Esophagus squamous epithelium (tissue), 5 donors: ENCODE data around the gene PGLYRP4. TPM values are rescaled to one million over a fixed set of nuclear protein-coding genes. Genes with fewer than 3 reads are reported as not detected.

Experiments
- DNase-seq: peaks from one replicate; lab custom pipeline; 2025; lab: John Stamatoyannopoulos, UW
- H3K27ac ChIP-seq, 4 donors: fragments of 200-600 bp; sonication (generic); one replicate each; pipeline ENCODE4 v1.5.1; 2016 to 2019; ENCODE audit warnings: mild to moderate bottlenecking in 1 of 4
- H3K27me3 ChIP-seq, 4 donors: fragments of 200-600 bp; sonication (generic); 1 replicate in 3 of 4; 2 replicates in 1 of 4; pipeline versions ENCODE4 v1.5.1 to v1.6.0; 2017 to 2021; ENCODE audit warnings: antibody characterized with exemption in 1 of 4
- H3K36me3 ChIP-seq, 3 donors: fragments of 200-600 bp; sonication (generic); one replicate each; pipeline ENCODE4 v1.5.1; 2016 to 2019
- H3K4me1 ChIP-seq, 3 donors: fragments of 200-600 bp; sonication (generic); one replicate each; pipeline ENCODE4 v1.5.1; 2017 to 2019
- H3K4me3 ChIP-seq, 4 donors: fragments of 200-600 bp; sonication (generic); 1 replicate in 3 of 4; 2 replicates in 1 of 4; pipeline ENCODE4 v1.5.1; 2016 to 2019; ENCODE audit warnings: mild to moderate bottlenecking in 2 of 4, moderate library complexity in 1 of 4
- H3K9me3 ChIP-seq, 3 donors: fragments of 200-600 bp; sonication (generic); one replicate each; pipeline ENCODE4 v1.5.1; 2016 to 2019
- CTCF ChIP-seq, 6 experiments: fragments of 450-650 bp in 4 of 6; fragments of 200-600 bp in 2 of 6; sonication (generic) in 2 of 6; IDR thresholded peaks; one replicate each; pipeline ENCODE4 v1.5.1; 2016 to 2019; ENCODE audit warnings: antibody characterized with exemption in 6 of 6, mild to moderate bottlenecking in 4 of 6, moderate library complexity in 4 of 6
- POLR2A ChIP-seq, 4 donors: fragments of 450-650 bp; IDR thresholded peaks; one replicate each; pipeline ENCODE4 v1.6.1; 2017; ENCODE audit warnings: antibody characterized with exemption in 4 of 4, mild to moderate bottlenecking in 4 of 4, moderate library complexity in 3 of 4
- WGBS, 2 donors: methylation state at CpG; one replicate each; pipeline ENCODE4 v1.1.5; 2018; 5-methylcytosine and 5-hydroxymethylcytosine counted together
- intact Hi-C: fragments of 100-400 bp; cut with DNase I; formaldehyde crosslinking; loops from one replicate; pipeline ENCODE4 v1.15.0; 2022
- total RNA-seq, 4 donors: library from RNA; depleted of rRNA; stranded (reverse); fragments of >200 nt; gene quantifications; one replicate each; pipeline ENCODE4 v1.1.0, GENCODE V29; 2016
- donor health status: DM: yes; HTN: yes; CAD: no.

PGLYRP4 gene
- total RNA-seq, 4 donors from 2014 or later: 4.2 to 15.1 (median 6.9) TPM

DNA sequence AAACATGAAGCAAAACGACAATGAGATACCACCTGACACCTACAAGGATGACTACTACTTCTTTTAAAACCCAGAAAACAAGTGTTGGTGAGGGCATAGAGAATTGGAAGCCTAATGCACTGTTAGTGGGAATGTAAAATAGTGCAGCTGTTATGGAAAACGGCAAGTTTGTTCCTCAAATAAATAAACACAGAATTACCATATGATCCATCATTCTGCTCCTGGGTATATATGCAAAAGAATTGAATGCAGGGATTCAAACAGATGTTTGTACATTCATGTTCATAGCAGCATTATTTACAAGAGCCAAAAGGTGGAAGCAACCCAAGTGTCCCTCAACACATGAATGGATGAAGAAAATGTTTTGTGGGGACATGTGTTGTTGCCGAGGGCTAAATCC, 43.6 kb upstream of the PGLYRP4 start:
- peaks cover 21 to 75% (median 23%) of the 10 kb centered on the region in 3 donors for H3K4me1 ChIP-seq
- intact Hi-C loops: no loop called here
- WGBS, 2 donors: 43 to 45% methylated on average over 3 of the region's 3 CpGs
- H3K27ac ChIP-seq: peak overlapping the region; percentile 24 to 90 (median 66)
- H3K36me3 ChIP-seq: no peaks in the 10 kb centered on the region
- H3K9me3 ChIP-seq: no peaks in the 10 kb centered on the region
- no peak overlapping the region for H3K4me3 ChIP-seq
- TF ChIP-seq POLR2A (IDR thresholded peaks at IDR 0.05): no peak
- TF ChIP-seq CTCF (IDR thresholded peaks at IDR 0.05): no peak
- peaks cover 0 to 25% (median 0%) of the 10 kb centered on the region in 4 donors for H3K27me3 ChIP-seq
- DNase-seq: no peak

DNA sequence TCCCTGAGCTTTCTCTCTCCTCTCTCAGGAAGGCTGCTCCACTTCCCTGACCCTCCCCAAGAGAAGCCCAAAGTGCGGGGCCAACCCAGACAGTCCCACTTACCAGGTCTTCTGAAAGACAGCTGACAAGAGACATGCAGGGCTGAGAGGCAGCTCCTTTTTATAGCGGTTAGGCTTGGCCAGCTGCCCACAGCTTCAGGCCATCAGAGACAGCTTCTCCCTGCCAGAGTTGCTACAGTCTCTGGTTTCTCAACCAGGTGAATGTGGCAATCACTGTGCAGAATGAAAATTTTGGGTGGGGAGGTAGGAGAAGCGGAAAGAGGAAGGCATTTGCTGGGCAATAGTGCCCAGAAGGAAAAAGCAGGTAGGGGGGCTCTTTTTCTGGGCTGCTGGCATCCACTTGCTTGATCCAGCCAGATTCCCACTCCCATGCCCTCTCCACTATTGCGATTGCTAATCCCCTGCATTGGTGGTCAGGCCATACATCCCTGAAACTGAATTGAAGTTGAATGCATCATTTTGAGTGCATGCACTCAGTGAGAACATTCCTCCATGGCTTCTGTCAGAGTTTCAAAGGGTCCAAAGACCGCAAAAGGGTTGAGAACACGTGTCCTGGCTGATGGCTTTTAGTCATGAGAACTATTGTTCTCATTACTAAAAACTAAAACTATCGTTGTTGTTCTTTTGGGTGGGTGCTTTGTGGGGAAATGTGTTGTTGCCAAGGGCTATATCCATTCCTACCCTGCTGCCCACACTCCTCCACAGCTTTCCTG, 42.5 kb upstream of the PGLYRP4 start, which contains the start of gene S100A8:
S100A8 (minus strand) TSS at position 136 of the 773 bp plus-strand sequence. CDS start 538 bp downstream, outside the sequence.
- Histone ChIP-seq H3K27ac (peak within 1 kb of the TSS; percentile 79 to 90 (median 88)), H3K4me1 (peaks cover 24 to 86% (median 30%) of the 10 kb centered on the region in 3 donors), H3K9me3 (no peaks in the 10 kb centered on the region), H3K36me3 (no peaks in the 10 kb centered on the region), H3K27me3 (peaks cover 0 to 19% (median 0%) of the 10 kb centered on the region in 4 donors), H3K4me3 (peak within 1 kb of the TSS; percentile 36 to 61 (median 46))
- intact Hi-C loops: no loop called here
- DNase-seq: no peak
- TF ChIP-seq POLR2A (IDR thresholded peaks at IDR 0.05) (peak in 1 of 4 donors; percentile 72), CTCF (IDR thresholded peaks at IDR 0.05) (no peak)
- 41 to 43% methylated on average over 6 to 7 of the region's 7 CpGs for WGBS, 2 donors

DNA sequence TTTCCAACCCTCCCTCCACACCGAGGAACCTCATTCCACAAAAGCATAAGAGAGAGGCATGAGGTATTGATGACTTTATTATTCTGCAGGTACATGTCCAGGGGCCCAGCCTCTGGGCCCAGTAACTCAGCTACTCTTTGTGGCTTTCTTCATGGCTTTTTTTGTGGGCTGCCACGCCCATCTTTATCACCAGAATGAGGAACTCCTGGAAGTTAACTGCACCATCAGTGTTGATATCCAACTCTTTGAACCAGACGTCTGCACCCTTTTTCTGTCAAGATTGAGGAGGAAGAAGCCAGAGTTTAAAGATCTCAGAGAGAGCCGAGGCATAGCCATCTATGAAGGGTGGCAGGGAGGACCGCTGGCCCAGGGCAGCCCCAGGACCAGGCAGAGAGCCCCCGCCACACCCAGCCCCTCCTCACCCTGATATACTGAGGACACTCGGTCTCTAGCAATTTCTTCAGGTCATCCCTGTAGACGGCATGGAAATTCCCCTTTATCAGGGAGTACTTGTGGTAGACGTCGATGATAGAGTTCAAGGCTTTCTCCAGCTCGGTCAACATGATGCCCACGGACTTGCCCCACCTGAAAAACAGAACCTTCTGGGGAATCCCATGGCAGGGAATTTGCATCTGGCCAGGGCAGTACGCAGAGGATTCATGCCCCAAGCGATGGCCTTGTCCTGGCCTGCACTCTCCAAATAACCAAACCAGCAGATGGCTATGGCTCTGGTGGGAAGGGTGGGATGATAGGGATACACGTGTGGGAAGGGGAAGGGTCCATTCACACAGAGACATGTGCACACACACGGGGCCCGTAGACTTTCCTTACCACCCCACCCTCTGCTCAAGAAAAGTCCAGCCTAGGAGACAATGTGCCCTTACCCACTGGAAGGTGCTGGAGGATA, 41.6 kb upstream of the PGLYRP4 start:
- TF ChIP-seq CTCF (IDR thresholded peaks at IDR 0.05) (no peak), POLR2A (IDR thresholded peaks at IDR 0.05) (no peak)
- Histone ChIP-seq H3K36me3 (no peaks in the 10 kb centered on the region), H3K9me3 (no peaks in the 10 kb centered on the region), H3K4me3 (peak overlapping the region; percentile 36 to 61 (median 46)), H3K27ac (peak overlapping the region; percentile 79 to 90 (median 88)), H3K4me1 (peaks cover 23 to 89% (median 32%) of the 10 kb centered on the region in 3 donors), H3K27me3 (peaks cover 0 to 10% (median 0%) of the 10 kb centered on the region in 4 donors)
- 31 to 35% methylated on average over 8 to 17 of the region's 17 CpGs for WGBS, 2 donors
- intact Hi-C loops: no loop called here
- no peak for DNase-seq

DNA sequence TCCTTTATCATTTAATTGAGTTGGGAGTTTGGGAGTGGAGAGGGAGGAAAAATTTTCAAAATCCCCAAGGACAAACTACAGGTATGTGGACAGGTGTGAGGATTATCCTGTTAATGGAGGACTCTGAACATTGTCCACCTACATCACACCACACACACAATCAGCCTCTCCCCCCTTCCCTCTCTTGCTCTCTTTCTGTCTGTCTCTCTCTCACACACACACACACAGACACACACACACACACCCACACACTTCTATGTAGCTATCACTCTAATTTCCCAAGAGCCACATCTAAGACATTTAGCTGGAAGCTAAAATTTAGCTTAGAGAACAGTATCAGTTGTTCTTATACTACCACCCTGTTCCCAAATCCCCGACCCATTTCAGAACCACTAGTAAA, 40.8 kb upstream of the PGLYRP4 start:
- Histone ChIP-seq H3K4me3 (peak overlapping the region; percentile 36 to 61 (median 46)), H3K27me3 (peaks cover 0 to 6% (median 0%) of the 10 kb centered on the region in 4 donors), H3K9me3 (no peaks in the 10 kb centered on the region), H3K36me3 (no peaks in the 10 kb centered on the region), H3K27ac (peak overlapping the region; percentile 79 to 90 (median 88)), H3K4me1 (peaks cover 20 to 89% (median 27%) of the 10 kb centered on the region in 3 donors)
- no peak for DNase-seq
- TF ChIP-seq POLR2A (IDR thresholded peaks at IDR 0.05) (no peak), CTCF (IDR thresholded peaks at IDR 0.05) (no peak)
- 55 to 80% methylated on average over 1 of the region's 1 CpG for WGBS, 2 donors
- intact Hi-C loops: no loop called here
